HUES6 (cell line): ENCODE results near the gene BICC1.

ENCODE experiments used
- H3K27ac ChIP-seq: 2 replicates; pipeline ENCODE4 v1.7.0; 2013; ENCODE audit warnings: low read depth, mild to moderate bottlenecking, low read length, inconsistent platforms
- H3K27me3 ChIP-seq: 2 replicates; pipeline ENCODE4 v1.6.1; 2013; ENCODE audit warnings: low read length; ENCODE audit not compliant: control insufficient read depth, insufficient read depth
- H3K36me3 ChIP-seq: 2 replicates; pipeline ENCODE4 v1.6.1; 2013; ENCODE audit warnings: low read length; ENCODE audit not compliant: control insufficient read depth, insufficient read depth
- H3K4me1 ChIP-seq: 2 replicates; pipeline ENCODE4 v1.6.1; 2013; ENCODE audit warnings: low read length; ENCODE audit not compliant: control insufficient read depth, insufficient read depth
- H3K4me3 ChIP-seq: 2 replicates; pipeline ENCODE4 v1.5.1; 2013; ENCODE audit warnings: low read depth, low read length
- H3K9ac ChIP-seq: one replicate; pipeline ENCODE4 v1.6.1; 2013; ENCODE audit warnings: mild to moderate bottlenecking, low read length
- H3K9me3 ChIP-seq: 2 replicates; pipeline ENCODE4 v1.6.1; 2013; ENCODE audit warnings: low read depth, low read length; ENCODE audit not compliant: control insufficient read depth, insufficient read depth

Gene BICC1

GRCh38 chr10:58546137-58546536 lies 33.5 kb downstream of the BICC1 start:
- Histone ChIP-seq H3K27ac (no peak overlapping the region), H3K9ac (no peak overlapping the region), H3K4me3 (no peak overlapping the region), H3K4me1 (no peaks in the 10 kb centered on the region), H3K36me3 (no peaks in the 10 kb centered on the region), H3K27me3 (no peaks in the 10 kb centered on the region), H3K9me3 (no peaks in the 10 kb centered on the region)

- Histone ChIP-seq H3K4me3 (no peak overlapping the region), H3K36me3 (no peaks in the 10 kb centered on the region), H3K9me3 (no peaks in the 10 kb centered on the region), H3K4me1 (no peaks in the 10 kb centered on the region), H3K27ac (no peak overlapping the region), H3K9ac (no peak overlapping the region), H3K27me3 (no peaks in the 10 kb centered on the region)
Measured at GRCh38 chr10:58546722-58547445, 34.2 kb downstream of the BICC1 start.

- Histone ChIP-seq H3K4me1 (no peaks in the 10 kb centered on the region), H3K9ac (no peak overlapping the region), H3K36me3 (no peaks in the 10 kb centered on the region), H3K4me3 (no peak overlapping the region), H3K9me3 (no peaks in the 10 kb centered on the region), H3K27ac (no peak overlapping the region), H3K27me3 (no peaks in the 10 kb centered on the region)
Measured at GRCh38 chr10:58547963-58548362, 35.3 kb downstream of the BICC1 start.

- Histone ChIP-seq H3K36me3 (no peaks in the 10 kb centered on the region), H3K27ac (no peak overlapping the region), H3K9me3 (no peaks in the 10 kb centered on the region), H3K9ac (no peak overlapping the region), H3K4me1 (no peaks in the 10 kb centered on the region), H3K27me3 (no peaks in the 10 kb centered on the region), H3K4me3 (no peak overlapping the region)
Measured at GRCh38 chr10:58554316-58554715, 41.6 kb downstream of the BICC1 start.

- Histone ChIP-seq H3K4me1 (no peaks in the 10 kb centered on the region), H3K9me3 (no peaks in the 10 kb centered on the region), H3K27ac (no peak overlapping the region), H3K9ac (no peak overlapping the region), H3K36me3 (no peaks in the 10 kb centered on the region), H3K4me3 (no peak overlapping the region), H3K27me3 (no peaks in the 10 kb centered on the region)
Measured at GRCh38 chr10:58555170-58555929, 42.7 kb downstream of the BICC1 start.

- no peak overlapping the region for H3K4me3 ChIP-seq
- H3K4me1 ChIP-seq: no peaks in the 10 kb centered on the region
Measured at GRCh38 chr10:58555930-58556311, 43.2 kb downstream of the BICC1 start.

GRCh38 chr10:58556516-58557165 lies 44.0 kb downstream of the BICC1 start:
- no peaks in the 10 kb centered on the region for H3K9me3 ChIP-seq
- H3K9ac ChIP-seq: no peak overlapping the region
- no peak overlapping the region for H3K4me3 ChIP-seq
- no peaks in the 10 kb centered on the region for H3K36me3 ChIP-seq
- no peaks in the 10 kb centered on the region for H3K27me3 ChIP-seq
- H3K27ac ChIP-seq: no peak overlapping the region
- no peaks in the 10 kb centered on the region for H3K4me1 ChIP-seq

More at GRCh38 chr10:58555930-58556311, 43.2 kb downstream of the BICC1 start:
- no peaks in the 10 kb centered on the region for H3K9me3 ChIP-seq
- H3K27ac ChIP-seq: no peak overlapping the region
- H3K36me3 ChIP-seq: no peaks in the 10 kb centered on the region
- H3K27me3 ChIP-seq: no peaks in the 10 kb centered on the region
- H3K9ac ChIP-seq: no peak overlapping the region

GRCh38 chr10:58557714-58558113 lies 45.0 kb downstream of the BICC1 start:
- Histone ChIP-seq H3K9ac (no peak overlapping the region), H3K27ac (no peak overlapping the region), H3K36me3 (no peaks in the 10 kb centered on the region), H3K4me1 (no peaks in the 10 kb centered on the region), H3K9me3 (no peaks in the 10 kb centered on the region), H3K27me3 (no peaks in the 10 kb centered on the region), H3K4me3 (no peak overlapping the region)

- Histone ChIP-seq H3K27ac (no peak overlapping the region), H3K9me3 (no peaks in the 10 kb centered on the region), H3K4me1 (no peaks in the 10 kb centered on the region), H3K27me3 (no peaks in the 10 kb centered on the region), H3K36me3 (no peaks in the 10 kb centered on the region), H3K9ac (no peak overlapping the region), H3K4me3 (no peak overlapping the region)
Measured at GRCh38 chr10:58560068-58560467, 47.4 kb downstream of the BICC1 start.

GRCh38 chr10:58565271-58565670 lies 52.6 kb downstream of the BICC1 start:
- Histone ChIP-seq H3K4me1 (no peaks in the 10 kb centered on the region), H3K36me3 (no peaks in the 10 kb centered on the region), H3K9ac (no peak overlapping the region), H3K9me3 (no peaks in the 10 kb centered on the region), H3K27me3 (no peaks in the 10 kb centered on the region), H3K27ac (no peak overlapping the region), H3K4me3 (no peak overlapping the region)

- Histone ChIP-seq H3K4me3 (no peak overlapping the region), H3K4me1 (no peaks in the 10 kb centered on the region), H3K27me3 (no peaks in the 10 kb centered on the region), H3K9ac (no peak overlapping the region), H3K27ac (no peak overlapping the region), H3K9me3 (peaks cover 4% of the 10 kb centered on the region; the same call in 1 of the 2 replicates), H3K36me3 (no peaks in the 10 kb centered on the region)
Measured at GRCh38 chr10:58567652-58568051, 55.0 kb downstream of the BICC1 start.
